ENCODE data around the gene DENND1B. TPM values are rescaled to one million over a fixed set of nuclear protein-coding genes. Genes with fewer than 3 reads are reported as not detected.

The DENND1B gene
- total and polyA plus RNA-seq, 2 experiments from 2014 or later = 3.7 to 18.6 TPM

DNA sequence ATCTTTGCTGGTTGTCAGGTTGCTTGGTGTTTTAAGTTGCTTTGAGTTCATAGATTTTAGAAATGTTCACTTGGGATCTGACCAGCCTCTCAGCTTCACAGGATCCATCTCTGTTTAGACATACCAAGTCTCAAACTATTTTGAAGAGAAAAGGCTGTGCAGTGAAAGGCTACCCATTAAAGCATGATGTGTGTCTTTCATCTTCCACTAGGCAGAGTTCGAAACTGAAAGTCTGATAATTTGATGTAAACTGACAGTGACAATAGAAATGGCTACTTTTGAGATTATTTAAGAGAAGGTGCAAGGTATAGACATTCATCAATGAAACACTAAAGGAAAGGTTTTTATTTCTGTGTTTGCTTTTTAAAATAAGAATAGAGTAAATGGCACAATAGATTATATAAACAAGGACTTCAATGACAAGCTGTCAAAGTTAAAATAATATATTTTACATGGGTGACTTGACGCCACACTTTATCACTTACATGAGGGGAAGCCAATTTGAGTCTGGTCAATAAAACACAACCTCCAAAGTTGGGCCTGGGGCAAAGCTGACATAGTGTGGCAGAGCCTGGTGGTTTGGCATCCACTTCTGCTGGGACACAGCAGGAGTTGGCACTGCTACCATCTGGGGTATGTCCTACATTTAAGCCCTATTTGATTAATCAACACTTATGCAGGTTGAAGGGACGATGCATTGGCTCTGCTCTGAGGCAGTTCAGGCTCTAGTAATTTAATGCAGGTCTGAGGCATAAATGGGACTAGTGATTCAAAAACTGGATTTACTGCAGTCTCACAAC is 309.6 kb downstream of the DENND1B start:
- DNase-seq (ENCODE audit: low spot score) = no peak
- Histone ChIP-seq H3K9me3 (ENCODE audit: low read depth) (no peaks in the 10 kb centered on the region), H3K27me3 (no peaks in the 10 kb centered on the region), H3K79me2 (no peaks in the 10 kb centered on the region), H2AFZ (no peak overlapping the region), H3K4me1 (ENCODE audit: insufficient read depth) (peaks cover 3% of the 10 kb centered on the region), H3K9me2 (replicated peaks; ENCODE audit: insufficient read depth) (no peaks in the 10 kb centered on the region), H4K20me1 (ENCODE audit: insufficient read depth, poor library complexity, severe bottlenecking) (no peaks in the 10 kb centered on the region), H3K36me3 (replicated peaks; ENCODE audit: insufficient read depth, low read depth) (no peaks in the 10 kb centered on the region), H3K4me3 (no peak overlapping the region), H3K4me2 (no peak overlapping the region), H3K27ac (no peak overlapping the region)
- no peak for TF ChIP-seq EZH2phosphoT487 (IDR thresholded peaks at IDR 0.05; ENCODE audit: low read depth, severe bottlenecking, unreplicated experiment)
- no peak for TF ChIP-seq EZH2 (IDR thresholded peaks at IDR 0.05; ENCODE audit: borderline replicate concordance)
- TF ChIP-seq, protein P1, sequence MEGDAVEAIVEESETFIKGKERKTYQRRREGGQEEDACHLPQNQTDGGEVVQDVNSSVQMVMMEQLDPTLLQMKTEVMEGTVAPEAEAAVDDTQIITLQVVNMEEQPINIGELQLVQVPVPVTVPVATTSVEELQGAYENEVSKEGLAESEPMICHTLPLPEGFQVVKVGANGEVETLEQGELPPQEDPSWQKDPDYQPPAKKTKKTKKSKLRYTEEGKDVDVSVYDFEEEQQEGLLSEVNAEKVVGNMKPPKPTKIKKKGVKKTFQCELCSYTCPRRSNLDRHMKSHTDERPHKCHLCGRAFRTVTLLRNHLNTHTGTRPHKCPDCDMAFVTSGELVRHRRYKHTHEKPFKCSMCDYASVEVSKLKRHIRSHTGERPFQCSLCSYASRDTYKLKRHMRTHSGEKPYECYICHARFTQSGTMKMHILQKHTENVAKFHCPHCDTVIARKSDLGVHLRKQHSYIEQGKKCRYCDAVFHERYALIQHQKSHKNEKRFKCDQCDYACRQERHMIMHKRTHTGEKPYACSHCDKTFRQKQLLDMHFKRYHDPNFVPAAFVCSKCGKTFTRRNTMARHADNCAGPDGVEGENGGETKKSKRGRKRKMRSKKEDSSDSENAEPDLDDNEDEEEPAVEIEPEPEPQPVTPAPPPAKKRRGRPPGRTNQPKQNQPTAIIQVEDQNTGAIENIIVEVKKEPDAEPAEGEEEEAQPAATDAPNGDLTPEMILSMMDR (IDR thresholded peaks at IDR 0.05; ENCODE audit: poor library complexity) = no peak
- 78% methylated on average over 3 of the region's 3 CpGs for WGBS (ENCODE audit: low lambda C conversion rate, missing lambda C conversion rate)

GRCh38 chr1:197464044-197464443 is 311.2 kb downstream of the DENND1B start:
- WGBS (ENCODE audit: low lambda C conversion rate, missing lambda C conversion rate) = 48% methylated on average over 7 of the region's 7 CpGs
- no peaks in the 10 kb centered on the region for H3K27me3 ChIP-seq
- no peaks in the 10 kb centered on the region for H3K9me2 ChIP-seq (replicated peaks; ENCODE audit: insufficient read depth)
- no peaks in the 10 kb centered on the region for H3K79me2 ChIP-seq
- H3K9me3 ChIP-seq (ENCODE audit: low read depth) = no peaks in the 10 kb centered on the region
- H3K4me1 ChIP-seq (ENCODE audit: insufficient read depth) = peaks cover 3% of the 10 kb centered on the region
- H3K27ac ChIP-seq = peak overlapping the region; percentile 53
- TF ChIP-seq, protein P1 (IDR thresholded peaks at IDR 0.05; ENCODE audit: poor library complexity) = no peak
- TF ChIP-seq EZH2 (IDR thresholded peaks at IDR 0.05; ENCODE audit: borderline replicate concordance) (no peak), EZH2phosphoT487 (IDR thresholded peaks at IDR 0.05; ENCODE audit: low read depth, severe bottlenecking, unreplicated experiment) (no peak)
- peak; percentile 46 for DNase-seq (ENCODE audit: low spot score)
- H2AFZ ChIP-seq = no peak overlapping the region
- no peak overlapping the region for H3K4me3 ChIP-seq
- H4K20me1 ChIP-seq (ENCODE audit: insufficient read depth, poor library complexity, severe bottlenecking) = no peaks in the 10 kb centered on the region
- no peaks in the 10 kb centered on the region for H3K36me3 ChIP-seq (replicated peaks; ENCODE audit: insufficient read depth, low read depth)
- H3K4me2 ChIP-seq = no peak overlapping the region

- H3K36me3 ChIP-seq (replicated peaks; ENCODE audit: insufficient read depth, low read depth) = no peaks in the 10 kb centered on the region
- H3K27me3 ChIP-seq = no peaks in the 10 kb centered on the region
- TF ChIP-seq EZH2 (IDR thresholded peaks at IDR 0.05; ENCODE audit: borderline replicate concordance) = no peak
- no peak for TF ChIP-seq EZH2phosphoT487 (IDR thresholded peaks at IDR 0.05; ENCODE audit: low read depth, severe bottlenecking, unreplicated experiment)
- TF ChIP-seq, protein P1 (IDR thresholded peaks at IDR 0.05; ENCODE audit: poor library complexity) = no peak
- no peak overlapping the region for H3K27ac ChIP-seq
- no peaks in the 10 kb centered on the region for H3K79me2 ChIP-seq
- no peak overlapping the region for H3K4me2 ChIP-seq
- DNase-seq (ENCODE audit: low spot score) = no peak
- H3K4me3 ChIP-seq = no peak overlapping the region
- H3K4me1 ChIP-seq (ENCODE audit: insufficient read depth) = peaks cover 3% of the 10 kb centered on the region
- no peaks in the 10 kb centered on the region for H3K9me2 ChIP-seq (replicated peaks; ENCODE audit: insufficient read depth)
- no peak overlapping the region for H2AFZ ChIP-seq
- no peaks in the 10 kb centered on the region for H3K9me3 ChIP-seq (ENCODE audit: low read depth)
- no peaks in the 10 kb centered on the region for H4K20me1 ChIP-seq (ENCODE audit: insufficient read depth, poor library complexity, severe bottlenecking)
Observed at GRCh38 chr1:197463142-197463541, 312.1 kb downstream of the DENND1B start.
